HG02759 (cell line): ENCODE data around the gene NCK1.
"Not testable (repeated sequence)": the region's sequence is repeated elsewhere in the genome, so short reads cannot be mapped to it uniquely, and the experiment has no call there.

Source experiments
- ATAC-seq: cut with Tn5 transposase; IDR thresholded peaks from one replicate; pipeline ENCODE4 v1.9.1; 2021; ENCODE audit warnings: mild to moderate bottlenecking, moderate library complexity; ENCODE audit not compliant: unreplicated experiment

NCK1 gene

GRCh38 chr3:136860541-136860940 lies 1.5 kb upstream of the NCK1 start:
- ATAC-seq: no peak

GRCh38 chr3:136862617-136863322 lies 762 bp downstream of the NCK1 start:
- peak; percentile 21 for ATAC-seq

GRCh38 chr3:136869282-136869681 lies 7.3 kb downstream of the NCK1 start:
- no peak for ATAC-seq

- not testable (repeated sequence) for ATAC-seq
These were observed 10.2 kb downstream of the NCK1 start for GRCh38 chr3:136872258-136872657.

- ATAC-seq: not testable (repeated sequence)
These were observed 17.5 kb downstream of the NCK1 start for GRCh38 chr3:136879510-136879909.

GRCh38 chr3:136882571-136882970 lies 20.6 kb downstream of the NCK1 start:
- ATAC-seq: no peak

GRCh38 chr3:136883967-136884720 lies 22.1 kb downstream of the NCK1 start:
- ATAC-seq: no peak

- no peak for ATAC-seq
These were observed 23.6 kb downstream of the NCK1 start for GRCh38 chr3:136885357-136886213.

- no peak for ATAC-seq
These were observed 27.9 kb downstream of the NCK1 start for GRCh38 chr3:136889947-136890346.

GRCh38 chr3:136891934-136892855 lies 30.2 kb downstream of the NCK1 start:
- no peak for ATAC-seq

- ATAC-seq: no peak
These were observed 31.9 kb downstream of the NCK1 start for GRCh38 chr3:136893848-136894443.

- ATAC-seq: not testable (repeated sequence)
These were observed 35.2 kb downstream of the NCK1 start for GRCh38 chr3:136897171-136897570.

GRCh38 chr3:136898549-136898948 lies 36.5 kb downstream of the NCK1 start:
- no peak for ATAC-seq

- ATAC-seq: no peak
These were observed 36.9 kb downstream of the NCK1 start for GRCh38 chr3:136898954-136899353.

GRCh38 chr3:136899622-136900158 lies 37.7 kb downstream of the NCK1 start:
- ATAC-seq: no peak

- not testable (repeated sequence) for ATAC-seq
These were observed 38.7 kb downstream of the NCK1 start for GRCh38 chr3:136900694-136901093.

- ATAC-seq: no peak
These were observed 39.4 kb downstream of the NCK1 start for GRCh38 chr3:136901391-136901790.

- not testable (repeated sequence) for ATAC-seq
These were observed 40.5 kb downstream of the NCK1 start for GRCh38 chr3:136902530-136902929.

- ATAC-seq: no peak
These were observed 41.9 kb downstream of the NCK1 start for GRCh38 chr3:136903899-136904298.

GRCh38 chr3:136904746-136905145 lies 42.7 kb downstream of the NCK1 start:
- ATAC-seq: no peak
